GM21526 (cell line): ENCODE measurements around the gene OGG1.
"Not testable (repeated sequence)": the region's sequence is repeated elsewhere in the genome, so short reads cannot be mapped to it uniquely, and the experiment has no call there.

Experiments used
- ATAC-seq: cut with Tn5 transposase; IDR thresholded peaks from one replicate; pipeline ENCODE4 v1.9.1; 2021; ENCODE audit warnings: moderate library complexity; ENCODE audit not compliant: unreplicated experiment, low FRiP score

The OGG1 gene

GRCh38 chr3:9760779-9761505, 11.2 kb downstream of the OGG1 start:
- ATAC-seq = no peak

GRCh38 chr3:9761919-9762318, 12.2 kb downstream of the OGG1 start:
- ATAC-seq = no peak

GRCh38 chr3:9762871-9763270, 13.1 kb downstream of the OGG1 start:
- no peak for ATAC-seq

- no peak for ATAC-seq
These were observed 16.1 kb downstream of the OGG1 start for GRCh38 chr3:9765865-9766264.

- ATAC-seq = no peak
These were observed 17.7 kb downstream of the OGG1 start for GRCh38 chr3:9767418-9767817.

GRCh38 chr3:9768141-9768775, 18.5 kb downstream of the OGG1 start:
- no peak for ATAC-seq

GRCh38 chr3:9769012-9769411, 19.3 kb downstream of the OGG1 start:
- ATAC-seq = no peak

- no peak for ATAC-seq
These were observed 19.9 kb downstream of the OGG1 start, which contains the start of gene CAMK1 for GRCh38 chr3:9769426-9770275. Gene CAMK1, minus strand, starts transcription at chr3:9769947. Its CDS starts 2,198 bp downstream, at chr3:9767749.

GRCh38 chr3:9770276-9770812, 20.6 kb downstream of the OGG1 start:
- no peak for ATAC-seq

- ATAC-seq = not testable (repeated sequence)
These were observed 21.3 kb downstream of the OGG1 start for GRCh38 chr3:9771007-9771406.

GRCh38 chr3:9776896-9777693, 27.3 kb downstream of the OGG1 start:
- no peak for ATAC-seq

- ATAC-seq = no peak
These were observed 27.9 kb downstream of the OGG1 start for GRCh38 chr3:9777694-9778021.

- no peak for ATAC-seq
These were observed 28.7 kb downstream of the OGG1 start for GRCh38 chr3:9778143-9779074.

GRCh38 chr3:9779075-9779593, 29.4 kb downstream of the OGG1 start:
- no peak for ATAC-seq

- peak; percentile 39 for ATAC-seq
These were observed 30.1 kb downstream of the OGG1 start for GRCh38 chr3:9779721-9780457.

GRCh38 chr3:9780458-9780812, 30.7 kb downstream of the OGG1 start:
- ATAC-seq = no peak

GRCh38 chr3:9780910-9781309, 31.2 kb downstream of the OGG1 start:
- no peak for ATAC-seq

GRCh38 chr3:9781551-9781950, 31.8 kb downstream of the OGG1 start:
- ATAC-seq = no peak
